NCI-H82 treated with DMSO at 0.1 percent for 48 hours (cell line): ENCODE measurements around the gene CEP170.

Source experiments
- DNase-seq: peaks from one replicate; lab custom pipeline; 2025; ENCODE audit not compliant: unreplicated experiment; lab: John Stamatoyannopoulos, UW

Gene CEP170

GRCh38 chr1:243268751-243269460, 13.8 kb upstream of the CEP170 start:
- DNase-seq: no peak

- DNase-seq: no peak
These were observed 13.0 kb upstream of the CEP170 start for GRCh38 chr1:243267914-243268653.

- no peak for DNase-seq
These were observed 12.4 kb upstream of the CEP170 start for GRCh38 chr1:243267471-243267880.

GRCh38 chr1:243266231-243266630, 11.2 kb upstream of the CEP170 start:
- no peak for DNase-seq

GRCh38 chr1:243264717-243265116, 9.6 kb upstream of the CEP170 start:
- DNase-seq: peak; percentile 73

GRCh38 chr1:243261390-243261789, 6.3 kb upstream of the CEP170 start:
- DNase-seq: no peak

GRCh38 chr1:243260221-243260880, 5.3 kb upstream of the CEP170 start:
- DNase-seq: no peak

- DNase-seq: no peak
These were observed 3.6 kb upstream of the CEP170 start for GRCh38 chr1:243258731-243259130.

- no peak for DNase-seq
These were observed 2.1 kb upstream of the CEP170 start for GRCh38 chr1:243257189-243257588.

GRCh38 chr1:243256590-243256989, 1.5 kb upstream of the CEP170 start:
- no peak for DNase-seq

GRCh38 chr1:243255791-243256512, 871 bp upstream of the CEP170 start, which contains the start of gene SDCCAG8:
Gene SDCCAG8, plus strand, starts transcription at chr1:243256041. Its CDS starts 133 bp downstream, at chr1:243256174.
- DNase-seq: peak; percentile 99

- peak; percentile 43 for DNase-seq
These were observed 701 bp downstream of the CEP170 start for GRCh38 chr1:243254233-243254926.

GRCh38 chr1:243253926-243254232, 1.2 kb downstream of the CEP170 start:
- no peak for DNase-seq

- DNase-seq: no peak
These were observed 1.7 kb downstream of the CEP170 start for GRCh38 chr1:243253211-243253925.

- DNase-seq: no peak
These were observed 3.5 kb downstream of the CEP170 start for GRCh38 chr1:243251539-243251938.

- no peak for DNase-seq
These were observed 5.0 kb downstream of the CEP170 start for GRCh38 chr1:243250102-243250501.

- no peak for DNase-seq
These were observed 5.9 kb downstream of the CEP170 start for GRCh38 chr1:243249214-243249613.

GRCh38 chr1:243247901-243248300, 7.2 kb downstream of the CEP170 start:
- DNase-seq: no peak

- no peak for DNase-seq
These were observed 8.2 kb downstream of the CEP170 start for GRCh38 chr1:243246916-243247315.

GRCh38 chr1:243244432-243244841, 10.6 kb downstream of the CEP170 start:
- DNase-seq: no peak
